ENCODE measurements around the gene FAIM2.

FAIM2 gene

DNA sequence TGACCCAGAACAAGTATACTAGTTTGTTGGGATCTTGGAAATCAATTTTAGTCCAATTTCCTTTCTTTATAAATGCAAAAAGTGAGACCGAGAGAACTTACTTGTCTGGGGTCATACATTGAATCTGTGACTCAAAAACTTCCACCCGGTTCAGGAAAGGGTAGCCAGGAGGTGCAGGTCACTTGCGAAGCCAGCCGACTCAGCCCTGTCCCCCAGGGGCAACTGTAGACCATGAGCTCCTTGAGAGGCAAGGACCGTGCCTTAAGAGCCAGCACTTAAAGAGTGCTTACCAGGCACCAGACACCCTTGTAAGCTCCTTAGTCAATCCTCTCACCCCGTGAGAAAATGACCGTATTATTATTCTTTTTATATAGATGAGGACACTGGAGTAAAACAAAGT lies 60.3 kb downstream of the FAIM2 start:
- no peak for TF ChIP-seq POLR2AphosphoS5 (IDR thresholded peaks at IDR 0.05; ENCODE audit: low read depth)
- TF ChIP-seq GABPA (IDR thresholded peaks at IDR 0.05; ENCODE audit: low read depth): no peak
- peak overlapping the region; percentile 82 for H3K27ac ChIP-seq (replicated peaks)
- H3K4me3 ChIP-seq (replicated peaks; ENCODE audit: insufficient read depth, low read length): peak overlapping the region; percentile 87
- DNase-seq (ENCODE audit: low read depth in 1 of 2, low spot score in 1 of 2): no peak
- no peaks in the 10 kb centered on the region for H3K27me3 ChIP-seq (ENCODE audit: insufficient read depth, poor library complexity, severe bottlenecking)

DNA sequence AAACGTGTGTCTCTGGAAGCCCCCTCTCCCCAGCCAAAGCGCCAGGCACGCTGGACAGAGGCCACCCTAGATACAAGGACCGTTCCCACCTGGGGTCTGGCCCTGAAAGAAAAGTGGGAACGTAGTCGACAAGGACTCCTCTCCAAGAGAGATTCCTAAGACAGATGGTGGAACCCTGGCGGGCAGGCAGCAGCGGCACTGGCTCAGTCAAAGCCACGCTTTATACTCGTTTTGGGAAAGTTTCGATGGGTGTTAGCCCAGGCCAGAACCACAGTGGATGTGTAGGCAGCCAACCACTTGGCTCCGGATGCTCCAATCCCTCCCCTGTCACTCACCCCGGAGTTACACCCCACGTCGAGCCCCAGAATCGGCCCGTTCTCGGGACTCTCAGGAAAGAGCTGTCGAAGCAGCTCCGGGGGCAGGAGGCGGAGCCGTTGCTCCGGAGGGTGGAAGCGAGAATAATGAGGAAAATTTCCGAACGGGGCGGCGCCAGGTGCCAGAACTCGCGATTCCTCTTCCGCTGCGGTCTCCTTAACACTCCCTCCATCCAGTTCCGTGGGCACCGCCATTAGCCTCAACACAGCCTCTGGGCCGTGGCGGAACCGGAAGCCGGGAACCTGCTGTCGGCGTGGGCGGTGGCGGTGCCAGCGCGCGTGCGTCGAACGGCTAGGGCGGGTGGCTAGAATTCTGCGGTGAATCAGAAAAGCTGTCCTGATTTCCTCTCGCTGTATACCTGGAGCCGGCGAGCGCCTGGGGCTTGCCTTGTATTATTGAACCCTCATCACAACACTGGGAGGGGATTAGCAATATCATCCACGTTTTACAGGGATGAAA lies 61.0 kb downstream of the FAIM2 start, which contains the start of gene BCDIN3D:
BCDIN3D (minus strand) TSS at position 588 of the 834 bp plus-strand sequence; CDS start at position 569, 19 bp downstream.
- no peaks in the 10 kb centered on the region for H3K27me3 ChIP-seq (ENCODE audit: insufficient read depth, poor library complexity, severe bottlenecking)
- peak; percentile 88 to 94 for DNase-seq (ENCODE audit: low read depth in 1 of 2, low spot score in 1 of 2)
- peak within 1 kb of the TSS; percentile 82 for H3K27ac ChIP-seq (replicated peaks)
- peak within 1 kb of the TSS; percentile 87 for H3K4me3 ChIP-seq (replicated peaks; ENCODE audit: insufficient read depth, low read length)
- TF ChIP-seq GABPA (IDR thresholded peaks at IDR 0.05; ENCODE audit: low read depth) (peak; percentile 83), SPI1 (IDR thresholded peaks at IDR 0.05; ENCODE audit: borderline replicate concordance, low read depth) (peak; percentile 61; the same call in 1 of the 2 replicates), POLR2AphosphoS5 (IDR thresholded peaks at IDR 0.05; ENCODE audit: low read depth) (peak; percentile 91)
- TF ChIP-seq, protein P1, sequence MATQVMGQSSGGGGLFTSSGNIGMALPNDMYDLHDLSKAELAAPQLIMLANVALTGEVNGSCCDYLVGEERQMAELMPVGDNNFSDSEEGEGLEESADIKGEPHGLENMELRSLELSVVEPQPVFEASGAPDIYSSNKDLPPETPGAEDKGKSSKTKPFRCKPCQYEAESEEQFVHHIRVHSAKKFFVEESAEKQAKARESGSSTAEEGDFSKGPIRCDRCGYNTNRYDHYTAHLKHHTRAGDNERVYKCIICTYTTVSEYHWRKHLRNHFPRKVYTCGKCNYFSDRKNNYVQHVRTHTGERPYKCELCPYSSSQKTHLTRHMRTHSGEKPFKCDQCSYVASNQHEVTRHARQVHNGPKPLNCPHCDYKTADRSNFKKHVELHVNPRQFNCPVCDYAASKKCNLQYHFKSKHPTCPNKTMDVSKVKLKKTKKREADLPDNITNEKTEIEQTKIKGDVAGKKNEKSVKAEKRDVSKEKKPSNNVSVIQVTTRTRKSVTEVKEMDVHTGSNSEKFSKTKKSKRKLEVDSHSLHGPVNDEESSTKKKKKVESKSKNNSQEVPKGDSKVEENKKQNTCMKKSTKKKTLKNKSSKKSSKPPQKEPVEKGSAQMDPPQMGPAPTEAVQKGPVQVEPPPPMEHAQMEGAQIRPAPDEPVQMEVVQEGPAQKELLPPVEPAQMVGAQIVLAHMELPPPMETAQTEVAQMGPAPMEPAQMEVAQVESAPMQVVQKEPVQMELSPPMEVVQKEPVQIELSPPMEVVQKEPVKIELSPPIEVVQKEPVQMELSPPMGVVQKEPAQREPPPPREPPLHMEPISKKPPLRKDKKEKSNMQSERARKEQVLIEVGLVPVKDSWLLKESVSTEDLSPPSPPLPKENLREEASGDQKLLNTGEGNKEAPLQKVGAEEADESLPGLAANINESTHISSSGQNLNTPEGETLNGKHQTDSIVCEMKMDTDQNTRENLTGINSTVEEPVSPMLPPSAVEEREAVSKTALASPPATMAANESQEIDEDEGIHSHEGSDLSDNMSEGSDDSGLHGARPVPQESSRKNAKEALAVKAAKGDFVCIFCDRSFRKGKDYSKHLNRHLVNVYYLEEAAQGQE (IDR thresholded peaks at IDR 0.05; ENCODE audit: insufficient replicate concordance, low read depth): peak; percentile 50
- TF ChIP-seq, protein P2, sequence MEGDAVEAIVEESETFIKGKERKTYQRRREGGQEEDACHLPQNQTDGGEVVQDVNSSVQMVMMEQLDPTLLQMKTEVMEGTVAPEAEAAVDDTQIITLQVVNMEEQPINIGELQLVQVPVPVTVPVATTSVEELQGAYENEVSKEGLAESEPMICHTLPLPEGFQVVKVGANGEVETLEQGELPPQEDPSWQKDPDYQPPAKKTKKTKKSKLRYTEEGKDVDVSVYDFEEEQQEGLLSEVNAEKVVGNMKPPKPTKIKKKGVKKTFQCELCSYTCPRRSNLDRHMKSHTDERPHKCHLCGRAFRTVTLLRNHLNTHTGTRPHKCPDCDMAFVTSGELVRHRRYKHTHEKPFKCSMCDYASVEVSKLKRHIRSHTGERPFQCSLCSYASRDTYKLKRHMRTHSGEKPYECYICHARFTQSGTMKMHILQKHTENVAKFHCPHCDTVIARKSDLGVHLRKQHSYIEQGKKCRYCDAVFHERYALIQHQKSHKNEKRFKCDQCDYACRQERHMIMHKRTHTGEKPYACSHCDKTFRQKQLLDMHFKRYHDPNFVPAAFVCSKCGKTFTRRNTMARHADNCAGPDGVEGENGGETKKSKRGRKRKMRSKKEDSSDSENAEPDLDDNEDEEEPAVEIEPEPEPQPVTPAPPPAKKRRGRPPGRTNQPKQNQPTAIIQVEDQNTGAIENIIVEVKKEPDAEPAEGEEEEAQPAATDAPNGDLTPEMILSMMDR (IDR thresholded peaks at IDR 0.05; ENCODE audit: insufficient read depth, low read length): no peak

- DNase-seq (ENCODE audit: low read depth in 1 of 2, low spot score in 1 of 2): peak in 1 of 2 experiments; percentile 61
- H3K4me3 ChIP-seq (replicated peaks; ENCODE audit: insufficient read depth, low read length): no peak overlapping the region
- no peaks in the 10 kb centered on the region for H3K27me3 ChIP-seq (ENCODE audit: insufficient read depth, poor library complexity, severe bottlenecking)
- no peak overlapping the region for H3K27ac ChIP-seq (replicated peaks)
- TF ChIP-seq, protein P1 (IDR thresholded peaks at IDR 0.05; ENCODE audit: insufficient replicate concordance, low read depth): no peak
- TF ChIP-seq, protein P2 (IDR thresholded peaks at IDR 0.05; ENCODE audit: insufficient read depth, low read length): peak; percentile 89
Observed at GRCh38 chr12:49838973-49839633, 64.6 kb downstream of the FAIM2 start.

DNA sequence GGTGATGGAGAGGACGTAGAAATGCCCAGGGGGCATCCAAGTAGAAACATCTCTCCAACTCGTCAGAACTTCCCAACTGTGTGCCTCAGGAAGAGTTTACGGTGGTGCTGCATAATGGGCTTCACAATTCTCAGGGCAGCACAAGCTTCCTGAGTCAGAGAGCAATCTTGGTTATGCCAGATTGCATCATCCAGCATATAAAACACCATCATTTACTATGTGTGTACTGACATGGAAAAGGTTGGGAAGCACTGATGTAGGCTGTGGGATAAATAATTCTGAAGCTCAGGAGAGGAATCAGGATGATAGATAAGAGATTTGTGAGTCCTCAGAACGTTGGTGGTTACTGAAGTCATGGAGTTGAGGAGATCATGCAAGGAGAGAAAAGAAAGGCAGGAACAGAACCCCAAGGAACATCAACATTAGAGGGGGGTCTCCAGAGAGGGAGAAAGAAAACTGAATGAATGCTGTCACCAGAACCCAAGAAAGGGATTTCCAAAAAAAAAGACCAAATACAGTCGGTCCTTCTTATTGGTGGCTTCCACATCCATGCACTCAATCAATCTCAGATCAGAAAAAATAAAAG lies 70.8 kb downstream of the FAIM2 start:
- Histone ChIP-seq H3K4me3 (replicated peaks; ENCODE audit: insufficient read depth, low read length) (no peak overlapping the region), H3K27me3 (ENCODE audit: insufficient read depth, poor library complexity, severe bottlenecking) (no peaks in the 10 kb centered on the region), H3K27ac (replicated peaks) (no peak overlapping the region)
- TF ChIP-seq, protein P1 (IDR thresholded peaks at IDR 0.05; ENCODE audit: insufficient replicate concordance, low read depth): no peak
- TF ChIP-seq POLR2AphosphoS5 (IDR thresholded peaks at IDR 0.05; ENCODE audit: low read depth): no peak
- TF ChIP-seq, protein P2 (IDR thresholded peaks at IDR 0.05; ENCODE audit: insufficient read depth, low read length): no peak
- no peak for TF ChIP-seq GABPA (IDR thresholded peaks at IDR 0.05; ENCODE audit: low read depth)
- TF ChIP-seq SPI1 (IDR thresholded peaks at IDR 0.05; ENCODE audit: borderline replicate concordance, low read depth): no peak
- no peak for DNase-seq (ENCODE audit: low read depth in 1 of 2, low spot score in 1 of 2)
